Lung (tissue), 12 donors: ENCODE measurements around the gene SAG. TPM values are rescaled to one million over a fixed set of nuclear protein-coding genes. Genes with fewer than 3 reads are reported as not detected.

ENCODE experiments used
- ATAC-seq: fragments of 200-7000 bp; cut with Tn5 transposase; one replicate; pipeline ENCODE4 v1.9.1; 2020; ENCODE audit warnings: moderate number of reproducible peaks; ENCODE audit not compliant: insufficient read depth, low FRiP score
- DNase-seq, 3 donors: peaks; one replicate each; pipeline ENCODE4 v3.0.0-alpha.2; 2013 to 2017
- H3K27ac ChIP-seq, 2 donors: one replicate each; pipeline ENCODE4 v1.5.1; 2013; ENCODE audit warnings: mild to moderate bottlenecking in 2 of 2, moderate library complexity in 2 of 2, control low read depth in 1 of 2, inconsistent platforms in 1 of 2, low read depth in 1 of 2, low read length in 1 of 2
- H3K27me3 ChIP-seq, 3 donors: one replicate each; pipeline ENCODE4 v1.5.1; 2013; ENCODE audit warnings: low read length in 2 of 3; ENCODE audit not compliant: control insufficient read depth in 3 of 3, insufficient read depth in 3 of 3
- H3K36me3 ChIP-seq, 4 donors: one replicate each; pipeline ENCODE4 v1.5.1; 2013; ENCODE audit warnings: low read length in 4 of 4, mild to moderate bottlenecking in 1 of 4, moderate library complexity in 1 of 4; ENCODE audit not compliant: control insufficient read depth in 4 of 4, insufficient read depth in 4 of 4
- H3K4me1 ChIP-seq, 5 donors: one replicate each; pipeline ENCODE4 v1.5.1; 2013; ENCODE audit warnings: low read length in 5 of 5, mild to moderate bottlenecking in 2 of 5, moderate library complexity in 1 of 5; ENCODE audit not compliant: control insufficient read depth in 5 of 5, insufficient read depth in 5 of 5
- H3K4me3 ChIP-seq: one replicate; pipeline ENCODE4 v1.5.1; 2013; ENCODE audit warnings: mild to moderate bottlenecking, control low read depth, moderate library complexity
- H3K9ac ChIP-seq, 2 donors: one replicate each; pipeline ENCODE4 v1.5.1; 2013; ENCODE audit warnings: low read length in 2 of 2, control low read depth in 1 of 2; ENCODE audit not compliant: insufficient read depth in 1 of 2
- H3K9me3 ChIP-seq, 4 donors: one replicate each; pipeline ENCODE4 v1.5.1; 2013; ENCODE audit warnings: low read length in 3 of 4, mild to moderate bottlenecking in 1 of 4, moderate library complexity in 1 of 4; ENCODE audit not compliant: control insufficient read depth in 4 of 4, insufficient read depth in 3 of 4
- WGBS, 2 donors: extraction: QIAGEN DNeasy Blood & Tissue Kit; methylation state at CpG; one replicate each; pipeline ENCODE4 v1.1.7; 2013; 5-methylcytosine and 5-hydroxymethylcytosine counted together
- polyA plus RNA-seq, 2 donors: library from polyadenylated mRNA; stranded (reverse); fragments of 200-250 nt; gene quantifications; one replicate each; pipeline ENCODE4 v1.2.1, GENCODE V29; 2013
- total RNA-seq, 2 donors: library from RNA; depleted of rRNA in 1 of 2; stranded (reverse); fragments of >200 nt in 1 of 2; gene quantifications; one replicate each; pipeline ENCODE4 v1.2.1, GENCODE V29; 2014 to 2021
- TF ChIP-seq, protein P1 (sequence below): IDR thresholded peaks from 2 replicates; pipeline ENCODE4 v1.5.1; 2012; ENCODE audit warnings: mild to moderate bottlenecking; ENCODE audit errors: control extremely low read depth, extremely low read depth
- donor health status: control.
- donor health status: control.
- donor health status: Bipolar disorder and iron deficiency.
- donor health status: healthy.
- donor health status: DM: yes; HTN: yes; CAD: no.

SAG gene
- total and polyA plus RNA-seq, 4 donors: 0.03 to 0.46 (median 0.22) TPM; not detected in 1

DNA sequence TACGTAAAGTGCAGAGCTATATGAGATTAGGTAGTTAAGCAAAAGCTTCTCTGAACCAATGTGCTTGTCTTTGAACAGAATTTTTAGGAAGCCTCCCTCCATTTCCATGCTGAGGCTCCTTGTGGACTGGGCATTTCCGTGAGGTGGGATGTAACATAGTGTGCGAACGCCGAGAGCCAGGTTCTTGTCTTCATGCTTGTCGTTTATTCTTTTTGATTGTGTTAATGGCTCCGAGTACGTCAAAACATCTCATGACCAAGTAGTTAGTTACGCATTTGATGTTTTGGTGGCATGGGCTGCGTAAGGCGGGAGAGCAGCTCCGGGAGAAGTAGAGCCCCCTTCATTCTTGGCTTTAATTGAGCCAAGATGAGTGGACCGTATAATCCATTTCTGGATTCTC lies 79.6 kb downstream of the SAG start:
- peak overlapping the region in 1 of 2 donors; percentile 73 for H3K9ac ChIP-seq
- no peak overlapping the region for H3K4me3 ChIP-seq
- peak overlapping the region; percentile 67 to 81 for H3K27ac ChIP-seq

DNA sequence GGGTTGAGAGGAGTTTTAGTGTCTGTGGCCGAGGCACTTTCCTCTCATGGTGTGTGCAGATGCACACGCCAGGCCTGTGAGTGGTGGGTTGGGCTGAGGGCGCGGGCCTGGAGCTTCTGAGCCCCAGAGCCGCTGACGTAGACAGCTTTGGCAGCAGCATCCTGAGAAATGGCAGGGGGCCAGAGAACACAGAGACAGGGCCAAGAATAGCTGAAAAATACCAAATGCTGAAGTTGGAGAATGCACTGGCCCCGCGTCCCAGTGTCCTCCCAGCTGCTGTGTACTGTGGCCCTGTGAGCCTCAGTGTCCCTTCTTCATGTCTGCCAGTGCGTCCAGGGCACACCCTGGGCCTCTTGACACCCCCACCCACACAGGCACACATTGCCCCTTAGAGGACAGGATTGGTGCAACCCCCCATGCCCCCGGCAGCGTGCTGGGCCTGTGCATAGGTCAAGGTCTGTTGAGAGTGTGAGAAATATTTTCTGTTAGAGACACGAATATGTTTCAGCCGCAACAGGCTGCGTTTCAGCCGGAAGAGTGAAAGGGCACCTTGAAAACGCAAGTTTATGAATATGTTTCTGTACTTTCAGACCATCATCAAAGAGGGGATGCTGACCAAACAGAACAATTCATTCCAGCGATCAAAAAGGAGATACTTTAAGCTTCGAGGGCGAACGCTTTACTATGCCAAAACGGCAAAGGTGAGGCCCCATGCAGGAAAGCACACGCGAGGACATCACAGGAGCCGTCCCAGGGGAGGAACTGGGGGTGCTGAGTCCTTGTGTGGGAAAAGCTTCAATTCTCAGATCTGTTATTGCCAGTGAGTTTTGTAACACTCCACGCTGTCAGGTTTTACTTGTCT lies 80.3 kb downstream of the SAG start:
- peaks cover 0 to 6% (median 3%) of the 10 kb centered on the region in 4 donors for H3K36me3 ChIP-seq

More for the DNA sequence above, 79.6 kb downstream of the SAG start:
- Histone ChIP-seq H3K36me3 (peaks cover 0 to 6% (median 3%) of the 10 kb centered on the region in 4 donors), H3K9me3 (no peaks in the 10 kb centered on the region), H3K4me1 (peaks cover 8 to 42% (median 26%) of the 10 kb centered on the region in 5 donors), H3K27me3 (no peaks in the 10 kb centered on the region)
- TF ChIP-seq, protein P1, sequence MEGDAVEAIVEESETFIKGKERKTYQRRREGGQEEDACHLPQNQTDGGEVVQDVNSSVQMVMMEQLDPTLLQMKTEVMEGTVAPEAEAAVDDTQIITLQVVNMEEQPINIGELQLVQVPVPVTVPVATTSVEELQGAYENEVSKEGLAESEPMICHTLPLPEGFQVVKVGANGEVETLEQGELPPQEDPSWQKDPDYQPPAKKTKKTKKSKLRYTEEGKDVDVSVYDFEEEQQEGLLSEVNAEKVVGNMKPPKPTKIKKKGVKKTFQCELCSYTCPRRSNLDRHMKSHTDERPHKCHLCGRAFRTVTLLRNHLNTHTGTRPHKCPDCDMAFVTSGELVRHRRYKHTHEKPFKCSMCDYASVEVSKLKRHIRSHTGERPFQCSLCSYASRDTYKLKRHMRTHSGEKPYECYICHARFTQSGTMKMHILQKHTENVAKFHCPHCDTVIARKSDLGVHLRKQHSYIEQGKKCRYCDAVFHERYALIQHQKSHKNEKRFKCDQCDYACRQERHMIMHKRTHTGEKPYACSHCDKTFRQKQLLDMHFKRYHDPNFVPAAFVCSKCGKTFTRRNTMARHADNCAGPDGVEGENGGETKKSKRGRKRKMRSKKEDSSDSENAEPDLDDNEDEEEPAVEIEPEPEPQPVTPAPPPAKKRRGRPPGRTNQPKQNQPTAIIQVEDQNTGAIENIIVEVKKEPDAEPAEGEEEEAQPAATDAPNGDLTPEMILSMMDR: no peak
- DNase-seq (no peak), ATAC-seq (peak; percentile 23)
- WGBS, 2 donors: 68 to 90% methylated on average over 13 of the region's 13 CpGs

DNA sequence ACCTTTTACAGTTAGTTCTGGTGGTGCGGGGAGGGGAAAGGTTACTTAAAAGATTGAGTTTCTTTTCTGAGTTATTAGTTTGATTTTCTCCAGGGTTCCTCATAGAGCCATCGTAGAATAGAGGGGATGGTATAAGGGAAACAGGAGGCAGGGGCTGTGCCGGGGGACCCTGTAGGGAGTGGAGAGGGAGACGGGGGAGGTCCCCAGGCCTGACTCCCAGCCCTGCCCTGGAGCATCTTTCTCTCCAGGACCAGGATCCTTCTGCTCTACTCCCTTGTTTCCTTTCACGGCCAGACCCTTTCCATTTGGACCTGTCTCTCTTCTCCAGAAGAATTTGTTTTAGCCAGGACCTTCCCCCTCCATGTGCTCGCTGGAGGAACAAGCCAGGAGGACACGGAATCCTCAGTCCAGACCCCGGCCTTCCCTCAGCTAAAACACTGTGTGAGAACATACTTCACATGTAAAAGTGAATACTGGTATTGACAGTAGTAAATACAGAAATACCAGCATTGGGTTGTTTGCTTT lies 82.0 kb downstream of the SAG start:
- H3K4me3 ChIP-seq: no peak overlapping the region
- WGBS, 2 donors: 91 to 99% methylated on average over 8 of the region's 8 CpGs
- H3K9me3 ChIP-seq: no peaks in the 10 kb centered on the region
- H3K27me3 ChIP-seq: no peaks in the 10 kb centered on the region
- DNase-seq (no peak), ATAC-seq (no peak)
- H3K9ac ChIP-seq: no peak overlapping the region
- H3K27ac ChIP-seq: no peak overlapping the region
- peaks cover 0 to 6% (median 4%) of the 10 kb centered on the region in 4 donors for H3K36me3 ChIP-seq
- TF ChIP-seq, protein P1: no peak
- peaks cover 8 to 38% (median 26%) of the 10 kb centered on the region in 5 donors for H3K4me1 ChIP-seq

More for the DNA sequence above, 80.3 kb downstream of the SAG start:
- H3K9me3 ChIP-seq: no peaks in the 10 kb centered on the region
- H3K27me3 ChIP-seq: no peaks in the 10 kb centered on the region
- ATAC-seq: peak; percentile 59
- H3K4me3 ChIP-seq: no peak overlapping the region
- peak overlapping the region in 1 of 2 donors; percentile 73 for H3K9ac ChIP-seq
- WGBS, 2 donors: 60 to 80% methylated on average over 25 of the region's 25 CpGs
- peaks cover 8 to 42% (median 26%) of the 10 kb centered on the region in 5 donors for H3K4me1 ChIP-seq
- H3K27ac ChIP-seq: peak overlapping the region; percentile 67 to 81
- TF ChIP-seq, protein P1: no peak
- peak; percentile 97 to 99 (median 98) for DNase-seq
